ENCODE measurements around the gene SLC30A3.

SLC30A3 gene

GRCh38 chr2:27241761-27242613 is 20.9 kb downstream of the SLC30A3 start:
- no peaks in the 10 kb centered on the region for H3K9me3 ChIP-seq (replicated peaks; ENCODE audit: insufficient read depth, low read length)
- TF ChIP-seq EZH2 (optimal IDR thresholded peaks at IDR 0.05; ENCODE audit: low read depth, low read length), result no peak
- no peak for TF ChIP-seq CTCF (IDR thresholded peaks at IDR 0.05; ENCODE audit: low read length)
- no peak for TF ChIP-seq EZH2phosphoT487 (IDR thresholded peaks at IDR 0.05; ENCODE audit: low read length)
- no peaks in the 10 kb centered on the region for H3F3A ChIP-seq (ENCODE audit: insufficient read depth, low read length)
- H3K27ac ChIP-seq (ENCODE audit: low read length), result no peak overlapping the region
- H3K4me3 ChIP-seq (ENCODE audit: low read length), result no peak overlapping the region
- no peaks in the 10 kb centered on the region for H3K27me3 ChIP-seq (replicated peaks; ENCODE audit: insufficient read depth, low read length)
- no peaks in the 10 kb centered on the region for H3K9me2 ChIP-seq (replicated peaks; ENCODE audit: insufficient read depth, low read length)
- no peak overlapping the region for H3K4me2 ChIP-seq (ENCODE audit: low read depth, low read length)
- H2AFZ ChIP-seq (ENCODE audit: low read length), result no peak overlapping the region
- H3K4me1 ChIP-seq (ENCODE audit: low read length), result no peaks in the 10 kb centered on the region
- no peak overlapping the region for H3K9ac ChIP-seq (ENCODE audit: low read length)
- H3K36me3 ChIP-seq (replicated peaks; ENCODE audit: insufficient read depth, low read length), result peaks cover 5% of the 10 kb centered on the region; the same call in 1 of the 2 replicates
- H4K20me1 ChIP-seq (ENCODE audit: insufficient read depth, low read length), result no peaks in the 10 kb centered on the region
- no peaks in the 10 kb centered on the region for H3K79me2 ChIP-seq (ENCODE audit: low read length)
- no peak for DNase-seq

DNA sequence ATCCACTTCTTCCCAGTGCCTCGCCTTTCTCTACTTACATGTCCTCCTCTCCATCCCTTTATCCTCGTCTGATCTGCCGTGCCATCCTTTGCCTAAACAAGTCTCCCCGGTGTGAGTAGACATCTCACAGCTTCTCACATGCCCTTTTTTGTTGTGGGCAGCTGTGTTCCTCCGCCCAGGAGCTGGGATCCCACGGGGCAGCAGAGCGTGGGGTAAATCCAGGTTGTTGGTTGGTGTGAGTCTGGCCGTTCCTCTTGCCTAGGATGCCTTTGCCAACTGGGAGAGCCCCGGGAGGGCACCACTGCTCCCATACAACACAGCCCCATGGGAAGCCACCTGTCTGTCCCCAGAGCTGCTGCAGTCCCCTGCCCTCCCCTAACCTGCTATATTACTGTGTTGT is 22.4 kb downstream of the SLC30A3 start:
- H3K4me3 ChIP-seq (ENCODE audit: low read length), result no peak overlapping the region
- no peaks in the 10 kb centered on the region for H3K9me2 ChIP-seq (replicated peaks; ENCODE audit: insufficient read depth, low read length)
- no peak overlapping the region for H2AFZ ChIP-seq (ENCODE audit: low read length)
- no peak for DNase-seq
- H3K9ac ChIP-seq (ENCODE audit: low read length), result no peak overlapping the region
- H3K4me2 ChIP-seq (ENCODE audit: low read depth, low read length), result no peak overlapping the region
- no peaks in the 10 kb centered on the region for H3K27me3 ChIP-seq (replicated peaks; ENCODE audit: insufficient read depth, low read length)
- no peaks in the 10 kb centered on the region for H3F3A ChIP-seq (ENCODE audit: insufficient read depth, low read length)
- no peak for TF ChIP-seq EZH2phosphoT487 (IDR thresholded peaks at IDR 0.05; ENCODE audit: low read length)
- H3K4me1 ChIP-seq (ENCODE audit: low read length), result no peaks in the 10 kb centered on the region
- peaks cover 5% of the 10 kb centered on the region; the same call in 1 of the 2 replicates for H3K36me3 ChIP-seq (replicated peaks; ENCODE audit: insufficient read depth, low read length)
- H3K27ac ChIP-seq (ENCODE audit: low read length), result no peak overlapping the region
- H3K79me2 ChIP-seq (ENCODE audit: low read length), result no peaks in the 10 kb centered on the region
- no peaks in the 10 kb centered on the region for H4K20me1 ChIP-seq (ENCODE audit: insufficient read depth, low read length)
- no peaks in the 10 kb centered on the region for H3K9me3 ChIP-seq (replicated peaks; ENCODE audit: insufficient read depth, low read length)

DNA sequence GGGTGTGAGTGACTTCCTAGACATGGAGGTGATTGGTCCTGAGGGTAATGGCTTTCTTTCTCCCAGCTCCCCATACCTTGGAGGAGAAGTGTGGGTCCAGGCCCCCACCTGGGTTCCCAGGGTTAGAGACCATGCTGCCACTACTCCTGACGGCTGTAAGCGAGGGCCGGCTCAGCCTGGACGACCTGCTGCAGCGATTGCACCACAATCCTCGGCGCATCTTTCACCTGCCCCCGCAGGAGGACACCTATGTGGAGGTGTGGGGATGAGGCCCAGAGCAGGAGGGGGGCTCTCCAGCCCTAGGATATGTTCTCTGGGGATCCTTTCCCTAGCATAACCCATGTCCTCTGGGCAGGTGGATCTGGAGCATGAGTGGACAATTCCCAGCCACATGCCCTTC is 23.9 kb downstream of the SLC30A3 start:
- H2AFZ ChIP-seq (ENCODE audit: low read length), result no peak overlapping the region
- no peaks in the 10 kb centered on the region for H3F3A ChIP-seq (ENCODE audit: insufficient read depth, low read length)
- H3K36me3 ChIP-seq (replicated peaks; ENCODE audit: insufficient read depth, low read length), result peaks cover 5% of the 10 kb centered on the region; the same call in 1 of the 2 replicates
- no peak overlapping the region for H3K4me2 ChIP-seq (ENCODE audit: low read depth, low read length)
- H3K4me3 ChIP-seq (ENCODE audit: low read length), result no peak overlapping the region
- H3K9me3 ChIP-seq (replicated peaks; ENCODE audit: insufficient read depth, low read length), result no peaks in the 10 kb centered on the region
- no peak for DNase-seq
- H3K27ac ChIP-seq (ENCODE audit: low read length), result no peak overlapping the region
- no peaks in the 10 kb centered on the region for H3K79me2 ChIP-seq (ENCODE audit: low read length)
- H3K27me3 ChIP-seq (replicated peaks; ENCODE audit: insufficient read depth, low read length), result no peaks in the 10 kb centered on the region
- H3K4me1 ChIP-seq (ENCODE audit: low read length), result no peaks in the 10 kb centered on the region
- H3K9ac ChIP-seq (ENCODE audit: low read length), result no peak overlapping the region
- H4K20me1 ChIP-seq (ENCODE audit: insufficient read depth, low read length), result no peaks in the 10 kb centered on the region
- TF ChIP-seq EZH2 (optimal IDR thresholded peaks at IDR 0.05; ENCODE audit: low read depth, low read length), result no peak
- TF ChIP-seq EZH2phosphoT487 (IDR thresholded peaks at IDR 0.05; ENCODE audit: low read length), result no peak
- no peak for TF ChIP-seq CTCF (IDR thresholded peaks at IDR 0.05; ENCODE audit: low read length)
- no peaks in the 10 kb centered on the region for H3K9me2 ChIP-seq (replicated peaks; ENCODE audit: insufficient read depth, low read length)

Measured in MM.1S (cell line).